Thyroid gland (tissue), 4 donors: ENCODE results near the gene TIMM13.

Experiments
- POLR2A ChIP-seq, 2 donors: fragments of 450-650 bp; IDR thresholded peaks; one replicate each; pipeline ENCODE4 v1.6.1; 2017; ENCODE audit warnings: antibody characterized with exemption in 2 of 2, mild to moderate bottlenecking in 2 of 2, moderate library complexity in 1 of 2
- TF ChIP-seq, protein P1 (sequence below), 6 experiments: fragments of 200-600 bp in 3 of 6; fragments of 450-650 bp in 3 of 6; sonication (generic) in 3 of 6; IDR thresholded peaks; one replicate each; pipeline ENCODE4 v1.5.1; 2016 to 2019; ENCODE audit warnings: antibody characterized with exemption in 6 of 6, mild to moderate bottlenecking in 2 of 6, inconsistent platforms in 1 of 6, moderate library complexity in 1 of 6

GRCh38 chr19:2455851-2456570 is 28.6 kb upstream of the TIMM13 start:
- TF ChIP-seq POLR2A (IDR thresholded peaks at IDR 0.05): no peak
- TF ChIP-seq, protein P1, sequence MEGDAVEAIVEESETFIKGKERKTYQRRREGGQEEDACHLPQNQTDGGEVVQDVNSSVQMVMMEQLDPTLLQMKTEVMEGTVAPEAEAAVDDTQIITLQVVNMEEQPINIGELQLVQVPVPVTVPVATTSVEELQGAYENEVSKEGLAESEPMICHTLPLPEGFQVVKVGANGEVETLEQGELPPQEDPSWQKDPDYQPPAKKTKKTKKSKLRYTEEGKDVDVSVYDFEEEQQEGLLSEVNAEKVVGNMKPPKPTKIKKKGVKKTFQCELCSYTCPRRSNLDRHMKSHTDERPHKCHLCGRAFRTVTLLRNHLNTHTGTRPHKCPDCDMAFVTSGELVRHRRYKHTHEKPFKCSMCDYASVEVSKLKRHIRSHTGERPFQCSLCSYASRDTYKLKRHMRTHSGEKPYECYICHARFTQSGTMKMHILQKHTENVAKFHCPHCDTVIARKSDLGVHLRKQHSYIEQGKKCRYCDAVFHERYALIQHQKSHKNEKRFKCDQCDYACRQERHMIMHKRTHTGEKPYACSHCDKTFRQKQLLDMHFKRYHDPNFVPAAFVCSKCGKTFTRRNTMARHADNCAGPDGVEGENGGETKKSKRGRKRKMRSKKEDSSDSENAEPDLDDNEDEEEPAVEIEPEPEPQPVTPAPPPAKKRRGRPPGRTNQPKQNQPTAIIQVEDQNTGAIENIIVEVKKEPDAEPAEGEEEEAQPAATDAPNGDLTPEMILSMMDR (IDR thresholded peaks at IDR 0.05): no peak
